ENCODE measurements around the gene TLCD3B. TPM values are rescaled to one million over a fixed set of nuclear protein-coding genes. Genes with fewer than 3 reads are reported as not detected.

The TLCD3B gene
- total and polyA plus RNA-seq, 4 donors, result 0.05 to 0.65 TPM; not detected in 2

DNA sequence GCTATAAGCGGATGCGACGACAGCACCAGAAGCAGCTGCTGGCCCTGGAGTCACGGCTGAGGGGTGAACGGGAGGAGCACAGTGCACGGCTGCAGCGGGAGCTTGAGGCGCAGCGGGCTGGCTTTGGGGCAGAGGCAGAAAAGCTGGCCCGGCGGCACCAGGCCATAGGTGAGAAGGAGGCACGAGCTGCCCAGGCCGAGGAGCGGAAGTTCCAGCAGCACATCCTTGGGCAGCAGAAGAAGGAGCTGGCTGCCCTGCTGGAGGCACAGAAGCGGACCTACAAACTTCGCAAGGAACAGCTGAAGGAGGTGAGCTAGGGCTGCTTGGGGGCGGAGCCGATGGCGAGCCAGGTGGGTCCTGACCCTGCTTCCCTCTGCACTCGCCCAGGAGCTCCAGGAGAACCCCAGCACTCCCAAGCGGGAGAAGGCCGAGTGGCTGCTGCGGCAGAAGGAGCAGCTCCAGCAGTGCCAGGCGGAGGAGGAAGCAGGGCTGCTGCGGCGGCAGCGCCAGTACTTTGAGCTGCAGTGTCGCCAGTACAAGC, 45.7 kb downstream of the TLCD3B start:
- no peaks in the 10 kb centered on the region for H3K4me1 ChIP-seq (ENCODE audit: control insufficient read depth in 4 of 4, insufficient read depth in 4 of 4, low read length in 3 of 4)
- H3K27ac ChIP-seq (ENCODE audit: low read depth in 1 of 2, low read length in 2 of 2), result no peak overlapping the region
- TF ChIP-seq CTCF (IDR thresholded peaks at IDR 0.05; ENCODE audit: low read depth, low read length, missing input control), result no peak
- TF ChIP-seq SP1 (IDR thresholded peaks at IDR 0.05), result no peak
- TF ChIP-seq RAD21 (IDR thresholded peaks at IDR 0.05), result no peak
- TF ChIP-seq HNF4G (IDR thresholded peaks at IDR 0.05), result no peak
- no peak for TF ChIP-seq TAF1 (conservative IDR thresholded peaks at IDR 0.05)
- TF ChIP-seq REST (IDR thresholded peaks at IDR 0.05), result no peak
- TF ChIP-seq FOXA1 (IDR thresholded peaks at IDR 0.05), result no peak
- no peak for TF ChIP-seq FOXA2 (IDR thresholded peaks at IDR 0.05)
- no peak for TF ChIP-seq NR2F2 (IDR thresholded peaks at IDR 0.05)
- TF ChIP-seq ZBTB33 (IDR thresholded peaks at IDR 0.05), result no peak
- TF ChIP-seq RXRA (IDR thresholded peaks at IDR 0.05), result no peak
- no peak for TF ChIP-seq HNF4A (conservative IDR thresholded peaks at IDR 0.05)
- no peak for TF ChIP-seq GABPA (IDR thresholded peaks at IDR 0.05 in 1 of 2, conservative IDR thresholded peaks at IDR 0.05 in 1 of 2)
- TF ChIP-seq, protein P1, sequence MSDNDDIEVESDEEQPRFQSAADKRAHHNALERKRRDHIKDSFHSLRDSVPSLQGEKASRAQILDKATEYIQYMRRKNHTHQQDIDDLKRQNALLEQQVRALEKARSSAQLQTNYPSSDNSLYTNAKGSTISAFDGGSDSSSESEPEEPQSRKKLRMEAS (IDR thresholded peaks at IDR 0.05), result no peak
- TF ChIP-seq EGR1 (IDR thresholded peaks at IDR 0.05; ENCODE audit: low read depth in 2 of 2), result no peak
- TF ChIP-seq, protein P2, sequence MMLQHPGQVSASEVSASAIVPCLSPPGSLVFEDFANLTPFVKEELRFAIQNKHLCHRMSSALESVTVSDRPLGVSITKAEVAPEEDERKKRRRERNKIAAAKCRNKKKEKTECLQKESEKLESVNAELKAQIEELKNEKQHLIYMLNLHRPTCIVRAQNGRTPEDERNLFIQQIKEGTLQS (IDR thresholded peaks at IDR 0.05), result no peak
- TF ChIP-seq JUND (IDR thresholded peaks at IDR 0.05), result no peak
- TF ChIP-seq YY1 (IDR thresholded peaks at IDR 0.05), result no peak
- H3K27me3 ChIP-seq (ENCODE audit: control insufficient read depth in 4 of 4, insufficient read depth in 4 of 4, low read length in 3 of 4), result no peaks in the 10 kb centered on the region
- H3K4me3 ChIP-seq (ENCODE audit: low read depth in 1 of 3, low read length in 3 of 3), result no peak overlapping the region
- no peaks in the 10 kb centered on the region for H3K9me3 ChIP-seq (ENCODE audit: control insufficient read depth in 4 of 4, low read length in 3 of 4)
- H3K9ac ChIP-seq (ENCODE audit: low read depth in 1 of 2, low read length in 2 of 2), result no peak overlapping the region
- DNase-seq (ENCODE audit: low spot score), result no peak
- H3K36me3 ChIP-seq (ENCODE audit: control insufficient read depth in 4 of 4, insufficient read depth in 3 of 4, low read depth in 1 of 4, low read length in 3 of 4), result peaks cover 37 to 93% (median 63%) of the 10 kb centered on the region in 4 donors
- 96% methylated on average over 28 of the region's 28 CpGs for WGBS
